WTC11 (cell line): ENCODE measurements around the gene PBX3.

Experiments used
- HMGA2 ChIP-seq: fragments of 250-450 bp; sonication (Bioruptor Pico); IDR thresholded peaks from 2 replicates; pipeline ENCODE4 v1.4.0; 2021; ENCODE audit warnings: mild to moderate bottlenecking, moderate library complexity
- IRF2 ChIP-seq: sonication (generic); formaldehyde crosslinking; IDR thresholded peaks from 2 replicates; pipeline ENCODE4 v1.8.0; 2022; ENCODE audit warnings: low read depth, missing genetic modification reagents, borderline replicate concordance
- ZBTB21 ChIP-seq: sonication (generic); formaldehyde crosslinking; IDR thresholded peaks from 2 replicates; pipeline ENCODE4 v1.8.1; 2023; ENCODE audit warnings: mild to moderate bottlenecking, missing genetic modification reagents, borderline replicate concordance
- ZNF263 ChIP-seq: sonication (generic); formaldehyde crosslinking; IDR thresholded peaks from 2 replicates; pipeline ENCODE4 v1.8.1; 2022; ENCODE audit warnings: low read depth, mild to moderate bottlenecking, moderate library complexity, missing genetic modification reagents
- TF ChIP-seq, protein P1 (sequence below): sonication (generic); formaldehyde crosslinking; IDR thresholded peaks from 2 replicates; pipeline ENCODE4 v1.8.1; 2023; ENCODE audit warnings: mild to moderate bottlenecking, moderate library complexity, missing genetic modification reagents
- TF ChIP-seq, protein P2 (sequence below): sonication (generic); formaldehyde crosslinking; IDR thresholded peaks from 2 replicates; pipeline ENCODE4 v1.8.0; 2022; ENCODE audit warnings: mild to moderate bottlenecking, missing genetic modification reagents
- TF ChIP-seq, protein P3 (sequence below): fragments of 200-600 bp; IDR thresholded peaks from 2 replicates; pipeline ENCODE4 v1.8.0; 2022; ENCODE audit warnings: antibody characterized with exemption
- TF ChIP-seq, protein P4 (sequence below): sonication (generic); formaldehyde crosslinking; IDR thresholded peaks from 2 replicates; pipeline ENCODE4 v1.8.1; 2022; ENCODE audit warnings: low read depth, missing genetic modification reagents, borderline replicate concordance

DNA sequence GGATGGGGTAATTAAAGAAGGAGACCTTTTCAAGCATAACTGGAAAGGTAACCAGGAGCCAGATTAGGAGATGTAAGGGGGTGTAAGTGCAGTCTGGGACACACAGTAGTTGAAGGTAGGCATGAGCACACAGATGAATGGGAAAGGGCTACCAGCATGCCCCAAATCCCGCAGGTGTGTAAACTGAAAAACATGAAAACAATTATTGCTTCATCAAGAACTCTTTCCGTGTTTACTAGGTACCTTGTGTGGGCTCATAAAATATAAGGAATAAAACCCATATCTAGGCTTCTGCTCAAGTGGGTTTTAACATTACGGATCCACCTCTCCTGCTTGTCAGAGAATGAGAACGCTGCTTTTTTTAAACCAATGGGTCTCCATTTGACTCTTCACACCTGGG, 41.3 kb upstream of the PBX3 start:
- TF ChIP-seq, protein P1, sequence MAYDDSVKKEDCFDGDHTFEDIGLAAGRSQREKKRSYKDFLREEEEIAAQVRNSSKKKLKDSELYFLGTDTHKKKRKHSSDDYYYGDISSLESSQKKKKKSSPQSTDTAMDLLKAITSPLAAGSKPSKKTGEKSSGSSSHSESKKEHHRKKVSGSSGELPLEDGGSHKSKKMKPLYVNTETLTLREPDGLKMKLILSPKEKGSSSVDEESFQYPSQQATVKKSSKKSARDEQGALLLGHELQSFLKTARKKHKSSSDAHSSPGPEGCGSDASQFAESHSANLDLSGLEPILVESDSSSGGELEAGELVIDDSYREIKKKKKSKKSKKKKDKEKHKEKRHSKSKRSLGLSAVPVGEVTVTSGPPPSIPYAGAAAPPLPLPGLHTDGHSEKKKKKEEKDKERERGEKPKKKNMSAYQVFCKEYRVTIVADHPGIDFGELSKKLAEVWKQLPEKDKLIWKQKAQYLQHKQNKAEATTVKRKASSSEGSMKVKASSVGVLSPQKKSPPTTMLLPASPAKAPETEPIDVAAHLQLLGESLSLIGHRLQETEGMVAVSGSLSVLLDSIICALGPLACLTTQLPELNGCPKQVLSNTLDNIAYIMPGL (CRISPR knock-in tag), result no peak
- TF ChIP-seq, protein P2, sequence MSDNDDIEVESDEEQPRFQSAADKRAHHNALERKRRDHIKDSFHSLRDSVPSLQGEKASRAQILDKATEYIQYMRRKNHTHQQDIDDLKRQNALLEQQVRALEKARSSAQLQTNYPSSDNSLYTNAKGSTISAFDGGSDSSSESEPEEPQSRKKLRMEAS (CRISPR knock-in tag), result no peak
- TF ChIP-seq, protein P3, sequence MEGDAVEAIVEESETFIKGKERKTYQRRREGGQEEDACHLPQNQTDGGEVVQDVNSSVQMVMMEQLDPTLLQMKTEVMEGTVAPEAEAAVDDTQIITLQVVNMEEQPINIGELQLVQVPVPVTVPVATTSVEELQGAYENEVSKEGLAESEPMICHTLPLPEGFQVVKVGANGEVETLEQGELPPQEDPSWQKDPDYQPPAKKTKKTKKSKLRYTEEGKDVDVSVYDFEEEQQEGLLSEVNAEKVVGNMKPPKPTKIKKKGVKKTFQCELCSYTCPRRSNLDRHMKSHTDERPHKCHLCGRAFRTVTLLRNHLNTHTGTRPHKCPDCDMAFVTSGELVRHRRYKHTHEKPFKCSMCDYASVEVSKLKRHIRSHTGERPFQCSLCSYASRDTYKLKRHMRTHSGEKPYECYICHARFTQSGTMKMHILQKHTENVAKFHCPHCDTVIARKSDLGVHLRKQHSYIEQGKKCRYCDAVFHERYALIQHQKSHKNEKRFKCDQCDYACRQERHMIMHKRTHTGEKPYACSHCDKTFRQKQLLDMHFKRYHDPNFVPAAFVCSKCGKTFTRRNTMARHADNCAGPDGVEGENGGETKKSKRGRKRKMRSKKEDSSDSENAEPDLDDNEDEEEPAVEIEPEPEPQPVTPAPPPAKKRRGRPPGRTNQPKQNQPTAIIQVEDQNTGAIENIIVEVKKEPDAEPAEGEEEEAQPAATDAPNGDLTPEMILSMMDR, result no peak
- TF ChIP-seq HMGA2 (no peak), IRF2 (no peak), ZNF263 (CRISPR knock-in tag) (no peak), ZBTB21 (CRISPR knock-in tag) (no peak)
- TF ChIP-seq, protein P4, sequence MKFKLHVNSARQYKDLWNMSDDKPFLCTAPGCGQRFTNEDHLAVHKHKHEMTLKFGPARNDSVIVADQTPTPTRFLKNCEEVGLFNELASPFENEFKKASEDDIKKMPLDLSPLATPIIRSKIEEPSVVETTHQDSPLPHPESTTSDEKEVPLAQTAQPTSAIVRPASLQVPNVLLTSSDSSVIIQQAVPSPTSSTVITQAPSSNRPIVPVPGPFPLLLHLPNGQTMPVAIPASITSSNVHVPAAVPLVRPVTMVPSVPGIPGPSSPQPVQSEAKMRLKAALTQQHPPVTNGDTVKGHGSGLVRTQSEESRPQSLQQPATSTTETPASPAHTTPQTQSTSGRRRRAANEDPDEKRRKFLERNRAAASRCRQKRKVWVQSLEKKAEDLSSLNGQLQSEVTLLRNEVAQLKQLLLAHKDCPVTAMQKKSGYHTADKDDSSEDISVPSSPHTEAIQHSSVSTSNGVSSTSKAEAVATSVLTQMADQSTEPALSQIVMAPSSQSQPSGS (CRISPR knock-in tag), result no peak
